NCI-H1048 (cell line): ENCODE results near the gene CABP1.

Source experiments
- DNase-seq: peaks from one replicate; lab custom pipeline; 2025; lab: John Stamatoyannopoulos, UW

Gene CABP1

GRCh38 chr12:120631097-120631496 lies 9.3 kb upstream of the CABP1 start:
- no peak for DNase-seq

DNA sequence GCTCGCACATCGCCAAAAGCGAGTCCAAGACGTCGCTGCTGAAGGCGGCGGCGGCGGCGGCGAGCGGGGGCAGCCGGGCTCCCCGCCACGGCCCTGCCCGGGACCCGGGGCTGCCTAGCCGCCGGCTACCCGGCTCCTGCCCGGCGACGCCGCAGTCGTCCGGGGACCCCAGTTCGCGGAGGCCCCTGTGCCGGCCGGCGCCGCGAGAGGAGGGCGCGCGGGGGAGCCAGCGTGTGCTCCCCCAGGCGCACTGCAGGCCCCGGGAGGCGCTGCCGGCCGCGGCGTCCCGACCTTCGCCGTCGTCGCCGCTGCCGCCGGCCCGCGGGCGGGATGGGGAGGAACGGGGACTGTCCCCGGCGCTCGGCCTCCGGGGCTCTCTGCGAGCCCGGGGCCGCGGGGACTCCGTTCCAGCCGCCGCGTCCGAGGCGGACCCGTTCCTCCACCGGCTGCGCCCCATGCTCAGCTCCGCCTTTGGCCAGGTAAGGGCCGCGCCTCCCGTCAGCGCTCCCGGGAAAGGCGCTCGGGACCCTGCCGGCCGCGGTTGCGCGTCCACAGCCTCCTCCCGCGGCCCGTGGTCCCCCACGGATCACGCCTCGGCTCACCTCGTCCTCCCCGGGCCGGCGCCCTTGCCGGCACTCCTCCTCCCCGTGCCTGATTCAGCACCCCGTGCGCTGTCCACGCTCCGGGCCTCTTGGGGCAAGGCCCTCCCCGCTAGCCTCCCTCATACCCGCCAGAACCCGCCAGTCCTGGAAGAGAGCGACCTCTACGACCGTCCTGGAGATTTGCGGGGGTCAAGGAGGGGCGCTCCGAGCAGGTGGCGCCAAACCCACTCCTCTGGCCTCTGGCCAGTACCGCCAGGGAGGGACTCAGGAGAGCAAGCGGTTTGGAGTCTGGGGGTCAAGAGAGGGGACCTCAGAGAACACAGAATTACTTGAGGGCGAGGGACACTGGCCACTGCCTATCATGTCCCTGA lies 721 bp downstream of the CABP1 start:
- no peak for DNase-seq

DNA sequence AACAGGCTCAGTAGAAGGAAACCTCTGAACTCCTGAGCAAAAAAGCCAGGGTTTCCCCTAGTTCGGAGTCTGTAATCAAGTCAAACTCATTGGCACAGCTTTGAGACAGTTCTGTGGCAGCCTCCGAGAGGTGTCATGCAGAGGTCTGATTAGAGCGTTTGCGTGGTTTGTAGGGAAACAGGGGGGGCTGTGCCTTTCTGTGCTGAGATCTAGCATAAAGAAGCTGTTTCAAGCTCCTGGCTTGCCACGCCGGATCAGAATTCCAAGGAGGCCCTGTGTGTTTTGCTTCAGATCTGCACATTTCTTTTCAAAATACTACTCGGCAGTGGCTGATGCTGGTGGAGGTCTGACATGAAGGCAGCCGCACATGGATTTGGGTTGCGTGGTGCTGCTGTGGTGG lies 1.7 kb downstream of the CABP1 start:
- DNase-seq, result no peak

GRCh38 chr12:120642826-120643225 lies 2.4 kb downstream of the CABP1 start:
- DNase-seq, result no peak

DNA sequence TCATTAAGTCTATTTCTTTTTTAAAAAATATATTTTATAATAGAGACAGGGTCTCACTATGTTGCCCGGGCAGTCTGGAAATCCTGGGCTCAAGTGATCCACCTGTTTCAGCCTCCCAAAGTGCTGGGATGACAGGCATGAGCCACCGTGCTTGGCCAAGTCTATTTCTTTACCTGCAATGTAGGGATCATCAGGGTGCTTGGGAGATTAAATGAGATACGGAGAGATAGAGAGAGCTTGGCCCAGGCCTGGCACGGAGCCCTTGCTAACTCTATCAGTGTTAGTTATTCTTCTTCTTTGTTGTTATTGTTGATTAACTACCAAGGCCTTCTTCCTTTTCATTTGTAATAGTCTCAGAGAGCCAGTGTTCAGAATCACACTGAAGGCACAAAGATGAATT lies 3.1 kb downstream of the CABP1 start:
- no peak for DNase-seq

DNA sequence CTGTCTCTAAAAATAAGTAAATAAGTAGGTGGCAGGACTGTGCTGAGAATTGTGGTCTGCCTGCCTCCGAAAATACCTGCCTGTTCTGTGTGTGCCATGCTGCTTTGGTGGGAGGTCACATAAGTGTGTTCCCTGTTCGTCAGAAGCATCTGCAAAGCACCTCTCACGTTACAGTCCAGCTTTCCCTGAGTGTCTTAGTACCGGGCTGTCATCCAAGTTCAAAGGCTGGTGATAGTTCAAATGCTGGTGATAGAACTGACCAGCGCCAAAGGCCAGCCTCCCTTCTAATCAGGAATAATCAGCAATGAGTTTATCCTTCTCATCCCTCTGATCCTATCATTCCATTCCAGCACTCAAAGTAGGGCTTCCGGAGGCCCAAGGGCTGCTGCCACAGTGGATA lies 5.6 kb downstream of the CABP1 start:
- no peak for DNase-seq

GRCh38 chr12:120647375-120647755 lies 6.9 kb downstream of the CABP1 start:
- no peak for DNase-seq

DNA sequence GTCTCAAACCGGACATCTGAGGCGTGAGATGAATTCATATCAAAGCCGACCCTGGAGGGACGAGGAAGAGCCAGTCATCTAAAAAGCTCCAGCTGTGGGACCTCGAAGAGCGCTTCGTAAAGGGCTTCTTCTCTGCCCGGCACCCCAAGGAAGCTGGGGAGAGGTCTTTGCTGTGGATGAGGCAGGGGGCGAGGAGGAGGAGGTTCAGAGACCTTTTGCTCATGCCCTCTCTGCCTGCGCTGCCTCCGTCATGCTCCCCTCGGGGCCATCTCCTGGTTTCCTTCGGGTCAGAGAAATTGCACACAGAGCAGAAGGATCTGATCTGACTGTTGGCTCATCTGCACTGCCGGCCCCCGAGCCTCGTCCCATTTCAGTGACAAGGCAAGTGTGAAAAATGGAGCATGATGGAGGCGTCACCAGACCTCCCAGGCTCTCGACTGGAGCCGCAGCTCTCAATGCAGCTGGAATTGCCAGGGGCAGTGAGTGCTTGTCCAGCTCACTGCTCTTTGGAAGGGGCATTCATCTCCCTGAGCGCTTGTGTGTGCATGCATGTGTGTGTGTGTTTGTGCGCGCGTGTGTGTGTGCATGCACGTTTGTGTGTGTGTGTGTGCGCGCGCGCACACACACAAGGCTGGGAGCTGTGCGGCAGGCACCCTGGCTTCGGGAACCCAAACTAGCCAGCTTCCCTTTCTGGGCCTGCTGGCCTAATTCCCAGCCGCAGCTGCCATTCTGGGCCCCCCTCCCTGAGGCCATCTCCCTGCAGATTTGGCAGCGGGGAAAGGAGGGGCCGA lies 9.2 kb downstream of the CABP1 start:
- DNase-seq, result no peak

DNA sequence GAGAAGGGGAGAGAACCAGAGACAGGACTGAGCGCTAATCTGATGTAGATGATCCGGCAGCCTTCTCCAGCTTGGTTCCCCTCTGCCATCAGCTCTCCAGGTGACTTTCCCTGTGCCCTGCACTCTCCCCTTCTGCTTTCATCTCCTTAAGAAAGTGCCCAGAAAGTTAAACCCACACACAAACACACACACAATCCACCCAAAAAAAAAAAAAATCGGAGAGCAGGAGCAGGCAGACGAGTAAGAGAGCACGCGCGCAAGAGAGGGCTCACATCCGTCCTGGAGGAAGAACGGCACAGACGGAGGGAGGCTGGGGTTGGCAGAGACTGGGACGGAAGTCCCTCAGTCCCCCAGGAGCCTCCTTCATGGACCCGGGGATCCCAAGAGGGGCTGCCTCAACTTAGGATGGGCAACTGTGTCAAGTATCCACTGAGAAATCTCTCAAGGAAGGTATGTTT lies 9.8 kb downstream of the CABP1 start:
- DNase-seq, result no peak

DNA sequence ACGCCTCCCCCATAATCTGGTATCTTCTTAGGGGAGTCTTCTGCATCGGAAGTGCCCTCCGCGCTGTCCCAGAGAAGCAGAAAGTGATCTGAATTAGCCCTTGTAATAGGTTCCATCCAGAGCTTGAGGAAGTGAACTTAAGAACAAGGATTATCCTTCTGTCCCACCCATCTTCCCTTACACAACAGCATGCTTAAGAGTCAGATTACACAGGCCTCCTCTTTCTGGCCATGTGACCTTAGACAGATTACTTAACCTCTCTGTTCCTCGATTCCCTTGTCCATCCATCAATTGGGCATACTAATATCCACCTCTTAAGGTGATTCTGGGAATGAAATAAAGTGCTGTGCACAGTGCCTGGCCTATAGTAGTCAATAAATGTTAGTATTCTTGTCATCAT lies 11.4 kb downstream of the CABP1 start:
- DNase-seq, result no peak

GRCh38 chr12:120652656-120653435 lies 12.4 kb downstream of the CABP1 start:
- no peak for DNase-seq

GRCh38 chr12:120653611-120654010 lies 13.2 kb downstream of the CABP1 start:
- no peak for DNase-seq

- DNase-seq, result no peak
These were observed 14.2 kb downstream of the CABP1 start for GRCh38 chr12:120654656-120655055.

DNA sequence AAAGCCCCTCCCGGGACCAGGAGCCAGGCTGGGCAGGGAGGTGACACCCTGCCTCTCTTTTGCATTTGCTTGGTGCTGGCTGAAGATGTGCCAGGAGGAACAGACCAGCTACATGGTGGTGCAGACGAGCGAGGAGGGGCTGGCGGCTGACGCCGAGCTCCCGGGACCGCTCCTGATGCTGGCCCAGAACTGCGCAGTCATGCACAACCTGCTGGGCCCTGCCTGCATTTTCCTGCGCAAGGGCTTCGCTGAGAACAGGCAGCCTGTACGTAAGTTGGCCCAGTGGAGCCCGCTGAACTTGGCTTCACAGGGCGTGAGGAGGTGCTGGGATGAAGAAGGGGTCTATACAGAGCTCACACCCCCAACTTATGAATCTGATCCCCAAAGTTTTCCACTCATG lies 15.6 kb downstream of the CABP1 start:
- DNase-seq, result no peak

DNA sequence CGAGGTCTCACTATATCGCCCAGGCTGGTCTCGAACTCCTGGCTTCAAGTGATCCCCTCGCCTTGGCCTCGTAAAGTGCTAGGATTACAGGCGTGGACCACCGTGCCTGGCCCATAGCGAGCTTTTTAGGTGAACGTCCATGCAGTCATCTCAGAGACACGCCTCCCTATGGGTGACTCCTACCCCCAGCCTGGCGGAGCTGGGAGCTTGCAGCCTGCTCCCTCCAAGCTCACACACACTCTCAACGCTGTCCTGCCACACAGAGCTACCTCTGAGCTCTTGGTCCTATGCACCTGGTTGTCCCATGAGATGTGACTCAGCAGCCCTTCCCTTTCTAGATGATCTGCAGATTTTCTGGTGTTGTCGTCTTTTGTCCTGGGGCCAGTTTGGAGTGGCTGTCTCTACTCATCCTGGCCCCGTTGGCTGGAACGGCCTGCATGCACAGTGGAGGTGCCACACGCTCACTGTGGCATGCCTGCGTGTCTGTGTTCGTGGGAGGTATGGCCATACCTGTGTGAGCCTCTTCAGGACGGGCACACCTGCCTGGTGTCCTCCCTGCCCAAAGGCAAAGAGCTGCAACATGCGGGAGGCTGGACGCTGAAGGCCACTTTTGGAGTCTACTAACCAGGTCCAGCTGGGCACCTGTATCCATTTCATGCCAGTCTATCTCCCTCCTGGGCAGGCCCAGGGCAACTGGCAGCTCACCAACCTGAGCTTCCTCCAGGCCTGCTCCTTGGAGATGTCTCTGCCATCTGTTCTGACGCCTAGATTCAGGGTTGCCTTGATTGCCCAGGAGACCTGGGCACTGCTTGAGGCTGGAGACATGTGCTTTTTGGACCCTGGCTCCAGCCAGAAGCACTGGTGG lies 18.1 kb downstream of the CABP1 start:
- DNase-seq, result no peak

- DNase-seq, result no peak
These were observed 18.7 kb downstream of the CABP1 start for GRCh38 chr12:120659151-120659525.

DNA sequence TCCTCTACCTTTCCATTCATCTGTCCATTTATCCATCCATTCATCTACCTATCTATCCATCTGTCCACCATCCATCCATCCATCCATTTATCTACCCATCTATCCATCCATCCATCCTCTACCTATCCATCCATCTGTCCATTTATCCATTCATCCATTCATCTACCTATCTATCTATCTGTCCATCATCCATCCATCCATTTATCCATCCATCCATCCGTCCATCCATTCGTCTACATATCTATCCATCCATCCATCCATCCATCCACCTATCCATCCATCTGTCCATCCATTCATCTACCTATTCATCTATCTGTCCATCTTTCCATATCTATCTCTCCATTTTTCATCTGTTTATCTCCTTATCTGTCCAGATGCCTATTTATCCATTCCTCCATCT lies 21.0 kb downstream of the CABP1 start:
- DNase-seq, result no peak

- DNase-seq, result no peak
These were observed 22.5 kb downstream of the CABP1 start for GRCh38 chr12:120662879-120663278.

- no peak for DNase-seq
These were observed 23.3 kb downstream of the CABP1 start for GRCh38 chr12:120663741-120664140.

- no peak for DNase-seq
These were observed 26.4 kb downstream of the CABP1 start for GRCh38 chr12:120666571-120667390.
